HG03097 (cell line): Measurements from ENCODE around the gene COMMD6.
A peak's percentile ranks its signal among the peaks of the same experiment; 100 is the strongest.

Experiments used
- ATAC-seq: cut with Tn5 transposase; IDR thresholded peaks from one replicate; pipeline ENCODE4 v1.9.1; 2021; ENCODE audit not compliant: unreplicated experiment, low FRiP score

The COMMD6 gene

DNA sequence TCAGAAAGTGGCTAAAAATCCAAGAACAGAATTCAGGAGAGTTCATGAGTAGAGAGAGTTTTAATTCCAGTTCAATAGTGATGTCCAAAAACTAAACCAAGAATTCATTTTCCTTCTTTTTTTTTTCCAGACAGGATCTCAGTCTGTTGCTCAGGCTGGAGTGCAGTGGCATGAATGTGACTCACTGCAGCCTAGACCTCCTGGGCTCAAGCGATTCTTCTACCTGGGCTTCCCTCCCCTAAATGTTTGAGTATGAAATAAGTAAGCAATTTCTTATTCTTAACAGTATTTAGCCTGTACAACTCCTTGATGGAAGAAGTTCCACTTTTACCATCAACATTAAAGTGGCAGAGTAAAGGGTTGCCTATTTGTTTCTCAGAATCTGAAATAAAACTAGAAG is 3.8 kb downstream of the COMMD6 start:
- ATAC-seq: no peak

DNA sequence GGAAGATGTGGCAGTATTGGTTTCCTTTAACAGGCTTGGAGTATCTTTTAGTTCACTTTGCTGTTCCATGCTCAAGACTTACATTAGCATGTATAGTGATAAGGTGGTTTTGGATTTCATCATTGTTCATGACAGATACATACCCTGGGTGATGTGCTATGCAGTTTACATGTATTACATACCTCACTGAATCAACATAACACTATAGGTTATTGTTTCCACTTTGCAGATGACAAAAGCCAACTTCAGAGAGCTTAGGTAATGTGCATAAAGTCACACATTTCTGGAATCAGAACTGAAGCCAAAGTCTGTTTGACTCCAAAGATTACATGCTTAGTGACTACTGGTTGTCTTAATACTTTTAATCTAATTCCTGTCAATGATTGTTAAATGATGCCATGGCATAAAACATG is 7.1 kb downstream of the COMMD6 start:
- ATAC-seq: no peak

DNA sequence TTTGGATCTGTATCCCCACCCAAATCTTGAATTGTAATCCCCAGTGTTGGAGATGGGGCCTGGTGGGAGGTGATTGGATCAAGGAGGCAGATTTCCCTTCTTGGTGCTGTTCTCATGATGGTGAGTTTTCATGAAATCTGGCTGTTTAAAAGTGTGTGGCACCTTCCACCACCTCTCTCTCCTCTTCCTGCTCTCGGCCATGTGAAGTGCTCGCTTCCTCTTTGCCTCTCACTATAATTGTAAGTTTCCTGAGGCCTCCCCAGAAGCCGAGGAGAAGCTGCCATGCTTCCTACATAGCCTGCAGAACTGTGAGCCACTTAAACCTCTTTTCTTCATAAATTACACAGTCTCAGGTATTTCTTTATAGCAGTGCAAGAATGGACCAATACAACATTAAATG is 15.7 kb downstream of the COMMD6 start:
- ATAC-seq: no peak

DNA sequence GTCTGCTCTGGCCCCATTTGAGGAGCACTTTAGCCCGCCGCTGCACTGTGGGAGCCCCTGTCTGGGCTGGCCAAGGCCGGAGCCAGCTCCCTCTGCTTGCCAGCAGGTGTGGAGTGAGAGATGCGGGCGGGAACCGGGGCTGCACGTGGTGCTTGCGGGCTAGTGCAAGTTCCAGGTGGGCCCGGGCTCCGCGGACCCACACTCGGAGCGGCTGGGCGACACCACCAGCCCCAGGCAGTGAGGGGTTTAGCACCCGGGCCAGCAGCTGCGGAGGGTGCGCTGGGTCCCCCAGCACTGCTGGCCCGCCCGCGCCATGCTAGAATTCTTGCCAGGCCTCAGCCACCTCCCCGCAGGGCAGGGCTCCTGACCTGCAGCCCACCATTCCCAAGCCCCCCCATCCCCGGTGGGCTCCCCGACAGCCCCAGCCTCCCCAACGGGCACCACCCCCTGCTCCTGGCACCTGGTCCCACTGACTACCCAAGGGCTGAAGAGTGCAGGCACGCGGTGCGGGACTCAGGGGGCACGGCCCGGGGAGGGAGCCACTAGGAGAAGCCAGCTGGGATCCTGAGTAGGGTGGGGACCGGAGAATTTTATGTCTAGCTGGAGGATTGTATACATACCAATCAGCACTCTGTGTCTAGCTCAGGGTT is 19.1 kb downstream of the COMMD6 start:
- ATAC-seq: no peak

DNA sequence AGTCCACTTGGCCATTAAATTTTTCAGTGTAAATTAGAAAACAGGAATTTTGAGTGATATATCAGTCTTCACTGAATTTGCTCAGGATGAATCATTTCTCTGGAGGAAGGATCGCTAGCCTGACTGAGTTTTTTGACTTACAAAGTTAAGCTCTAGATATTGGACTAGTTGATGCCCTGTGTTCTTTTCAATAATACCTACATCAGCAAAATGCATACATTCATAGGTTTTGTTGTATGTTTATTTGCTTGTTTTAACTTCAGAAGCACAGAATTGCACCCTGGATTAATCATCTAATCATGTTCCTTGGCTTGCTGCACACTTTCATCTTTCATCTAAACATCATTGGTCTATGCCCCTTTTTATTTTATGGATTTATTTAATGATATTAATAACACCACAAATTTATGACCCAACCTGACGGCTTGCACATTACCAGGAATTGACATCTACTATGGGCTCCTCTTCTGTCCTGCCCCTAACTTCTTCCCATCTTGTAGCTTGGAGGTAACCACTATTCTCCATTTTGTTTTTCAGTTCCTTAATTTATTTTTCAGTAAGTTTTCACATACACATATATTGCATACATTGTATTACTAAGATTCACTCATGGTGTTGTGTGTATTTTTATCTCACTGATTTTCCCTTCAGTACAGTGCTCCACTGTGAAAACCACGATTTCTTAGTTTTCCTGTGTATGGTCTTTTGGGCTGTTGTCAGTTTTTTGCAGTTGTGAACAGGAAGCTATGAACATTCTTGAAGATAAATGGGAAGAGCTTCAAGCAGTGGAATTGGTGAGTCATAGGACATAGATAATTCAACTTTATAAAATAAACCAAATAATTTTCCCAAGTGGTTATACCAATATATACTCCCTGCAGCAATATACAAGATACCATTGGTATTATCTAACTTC is 23.3 kb downstream of the COMMD6 start:
- ATAC-seq: no peak

DNA sequence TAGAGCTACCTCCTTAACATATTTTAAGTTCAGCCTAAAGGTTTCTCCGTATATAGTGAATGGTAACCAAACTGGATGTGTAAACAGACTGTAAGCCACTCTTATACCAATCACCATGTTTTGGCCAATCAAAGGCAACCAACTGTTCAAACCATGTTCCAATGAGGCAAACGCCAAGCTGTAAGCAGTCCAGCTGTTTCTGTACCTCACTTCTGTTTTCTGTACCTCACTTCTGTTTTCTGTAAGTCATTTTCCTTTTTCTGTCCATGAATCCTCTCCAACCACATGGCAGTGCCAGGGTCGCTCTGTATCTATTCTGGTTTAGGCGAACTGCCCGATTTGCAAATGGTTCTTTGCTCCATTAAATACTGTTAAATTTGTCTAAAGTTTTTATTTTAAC is 24.4 kb downstream of the COMMD6 start:
- no peak for ATAC-seq

DNA sequence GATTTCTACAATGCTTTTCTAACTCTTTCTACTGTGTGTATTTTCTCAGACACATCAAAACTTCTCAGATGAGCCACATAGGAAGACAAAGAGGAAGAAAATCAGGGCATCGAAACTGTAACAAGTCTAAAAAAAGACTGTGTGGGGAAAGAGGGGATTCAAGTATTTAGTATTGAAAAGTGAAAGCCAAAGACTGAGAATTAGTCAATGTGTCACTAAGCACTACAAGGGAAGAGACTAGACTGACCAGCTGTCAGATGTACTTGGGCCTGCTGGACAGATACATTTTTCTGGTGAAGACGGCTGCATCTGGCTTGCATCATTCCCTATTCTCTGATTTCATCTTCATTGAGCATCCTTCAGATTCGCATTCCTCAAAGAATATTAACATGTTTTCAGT is 25.4 kb downstream of the COMMD6 start:
- ATAC-seq: peak; percentile 94

DNA sequence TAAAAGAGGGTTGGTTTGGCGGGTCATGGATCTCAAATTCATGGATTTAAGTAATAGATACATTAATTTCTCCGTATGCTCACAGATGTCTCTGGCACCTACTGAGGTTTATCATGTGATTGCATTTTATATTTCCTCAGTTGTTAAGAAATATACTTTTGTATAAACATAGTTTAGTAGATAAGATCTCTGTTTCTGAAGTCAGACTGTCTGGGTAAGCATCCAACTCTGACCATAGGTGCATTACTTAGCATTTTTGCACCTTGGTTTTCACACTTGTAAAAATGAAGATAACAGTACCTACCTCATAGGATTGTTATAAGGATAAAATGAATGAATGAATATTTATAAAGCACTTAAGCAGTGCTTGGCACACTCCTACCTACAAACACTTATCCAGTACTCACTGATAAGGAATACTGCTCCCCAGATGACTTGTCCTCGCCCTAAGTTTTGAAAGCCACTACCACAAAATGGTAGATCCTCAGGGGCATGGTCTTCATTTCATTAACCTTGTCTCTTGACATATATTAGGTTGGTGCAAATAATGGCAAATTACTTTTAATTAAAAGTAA is 26.5 kb downstream of the COMMD6 start:
- no peak for ATAC-seq

DNA sequence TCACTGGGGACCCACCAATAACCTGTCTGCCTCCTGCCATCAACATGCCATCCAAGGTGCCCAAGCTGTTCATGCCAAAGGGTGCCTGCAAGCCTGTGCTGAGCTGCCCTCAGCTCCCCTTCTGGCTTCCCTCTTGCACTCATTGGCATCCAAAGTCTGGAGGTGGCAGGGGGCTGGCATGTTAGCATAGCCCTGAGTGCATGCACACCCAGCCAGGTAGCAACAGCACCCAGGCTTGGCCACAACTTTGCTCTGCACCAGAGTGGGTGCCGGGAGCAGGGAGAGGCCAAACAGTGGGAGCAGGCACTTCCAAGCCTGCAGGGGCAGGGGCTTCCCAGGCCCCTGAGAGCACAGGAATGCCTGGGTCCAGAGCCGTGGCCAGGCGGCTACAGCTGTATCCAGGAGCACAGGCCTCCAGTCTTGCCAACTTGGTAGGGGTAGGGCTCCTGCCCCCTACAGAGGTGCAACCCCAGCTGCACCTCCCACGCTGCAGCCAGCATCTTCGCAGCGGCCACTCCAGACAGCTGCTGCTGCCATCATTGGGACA is 29.6 kb downstream of the COMMD6 start:
- ATAC-seq: no peak

DNA sequence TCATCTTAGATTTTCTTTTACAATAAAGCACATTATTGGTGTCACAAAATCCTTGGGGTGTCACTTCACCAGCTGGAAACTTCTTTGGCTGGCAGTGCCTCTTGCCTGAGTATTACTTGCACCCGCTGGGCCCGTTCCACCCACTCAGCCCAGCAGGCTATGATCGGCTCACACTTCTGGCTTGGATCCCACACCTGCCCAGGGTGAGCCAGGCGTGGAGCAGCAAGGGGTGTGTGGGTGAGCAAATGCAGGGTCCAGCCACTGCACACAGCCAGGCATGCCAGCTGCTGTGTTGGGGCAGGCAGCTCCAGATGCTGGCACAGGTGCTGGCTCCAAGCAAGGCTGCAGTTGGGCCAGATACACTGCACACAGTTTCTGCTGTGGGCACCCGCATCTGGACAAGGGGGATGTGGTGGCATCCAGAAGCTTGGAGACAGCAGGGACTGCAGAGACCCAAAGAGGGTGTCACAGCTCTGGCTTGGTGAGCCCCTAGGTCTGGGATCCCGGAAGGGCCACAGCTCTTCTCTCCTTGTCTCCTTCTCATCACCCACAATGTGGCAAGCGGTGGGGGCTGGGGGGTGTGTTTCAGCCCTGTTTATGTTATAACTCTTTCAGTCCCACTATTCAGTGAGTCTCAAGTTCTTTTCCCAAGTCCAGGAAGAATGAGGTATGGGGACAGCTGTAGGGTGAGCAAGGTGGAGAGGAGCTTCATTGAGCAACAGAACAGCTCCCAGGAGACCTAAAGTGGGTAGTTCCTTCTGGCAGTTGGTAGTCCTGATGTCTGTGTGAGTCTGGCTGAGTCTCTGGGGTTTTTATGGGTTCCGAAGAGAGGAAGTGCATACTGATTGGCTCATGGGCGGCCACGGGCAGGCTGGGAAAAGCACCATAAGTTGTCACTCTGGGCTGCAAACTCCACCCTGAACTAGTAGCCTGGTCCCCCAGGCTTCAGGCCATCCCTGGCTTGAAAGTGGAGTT is 30.3 kb downstream of the COMMD6 start:
- no peak for ATAC-seq

DNA sequence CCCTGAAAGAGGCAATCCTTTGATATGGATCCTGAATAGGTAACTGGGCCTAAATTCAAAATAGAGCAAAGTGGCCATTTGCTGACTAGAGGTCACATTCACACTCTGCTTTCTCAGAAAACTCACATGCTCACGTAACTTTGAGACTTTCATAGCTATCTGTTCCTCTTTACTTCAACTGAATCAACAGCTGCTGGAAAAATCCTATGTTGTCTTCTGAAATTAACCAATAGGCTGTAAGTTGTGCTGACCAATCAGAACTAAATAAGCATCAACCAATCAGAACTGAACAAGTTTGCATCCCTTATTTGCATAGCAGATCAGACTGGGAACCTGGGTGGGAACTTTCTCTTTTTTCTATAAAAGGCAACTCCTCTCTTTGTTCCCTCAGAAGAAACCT is 31.6 kb downstream of the COMMD6 start:
- no peak for ATAC-seq

DNA sequence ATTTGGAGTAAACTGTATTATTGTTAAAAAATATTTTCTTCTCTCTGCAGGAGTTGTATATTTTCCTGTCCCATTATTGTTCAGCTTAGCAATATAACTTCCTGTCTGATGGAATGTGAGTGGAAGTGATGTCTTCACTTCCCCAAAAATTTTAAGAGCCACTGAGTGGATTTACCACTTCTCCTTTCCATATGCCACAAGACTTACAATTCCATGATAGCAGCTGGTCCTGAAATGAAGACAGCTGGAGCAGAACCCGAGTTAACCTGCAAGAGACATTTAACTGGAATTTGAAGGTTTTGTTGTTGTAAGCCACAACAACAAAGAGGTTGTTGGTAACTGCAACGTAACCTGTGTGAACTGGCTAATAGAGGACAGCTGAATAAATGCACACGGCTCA is 32.3 kb downstream of the COMMD6 start:
- no peak for ATAC-seq

DNA sequence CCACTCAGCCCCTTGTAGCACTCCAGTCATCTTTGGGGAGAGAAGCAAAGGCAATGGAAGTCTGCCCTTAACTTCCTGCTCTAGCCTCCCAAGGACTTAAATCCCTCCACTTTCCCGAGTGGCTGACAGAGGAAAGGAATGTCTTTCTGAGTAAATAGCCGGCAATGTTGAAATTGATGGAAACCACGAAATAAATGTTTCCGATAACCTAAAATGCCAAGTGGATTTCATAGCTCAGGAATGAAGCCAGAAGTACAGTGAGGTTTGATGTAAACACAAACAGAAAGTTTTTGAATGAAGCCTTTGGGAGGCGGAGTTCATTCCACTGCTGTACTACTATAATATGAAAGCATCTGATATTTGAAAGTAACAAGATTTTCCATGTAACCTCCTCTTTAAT is 41.7 kb downstream of the COMMD6 start:
- no peak for ATAC-seq

DNA sequence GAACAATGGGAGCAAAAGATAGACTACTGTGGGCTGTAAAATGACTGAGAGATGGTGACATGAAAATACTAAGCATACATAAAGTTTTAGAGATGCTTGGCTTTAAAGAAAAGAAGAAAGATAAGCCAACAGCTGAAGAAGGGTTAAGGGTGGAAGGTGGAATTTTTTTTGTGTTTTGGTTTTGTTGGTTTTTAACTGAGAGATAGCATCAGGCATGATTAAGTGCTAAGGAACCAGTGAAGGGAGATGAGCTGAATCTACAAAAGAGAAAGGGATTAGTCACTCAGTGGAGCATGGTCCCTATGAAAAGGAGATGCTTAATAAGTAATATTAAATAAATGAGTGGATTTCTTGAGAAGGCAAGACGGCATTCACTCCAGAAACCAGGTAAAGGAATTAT is 43.1 kb downstream of the COMMD6 start:
- ATAC-seq: no peak

DNA sequence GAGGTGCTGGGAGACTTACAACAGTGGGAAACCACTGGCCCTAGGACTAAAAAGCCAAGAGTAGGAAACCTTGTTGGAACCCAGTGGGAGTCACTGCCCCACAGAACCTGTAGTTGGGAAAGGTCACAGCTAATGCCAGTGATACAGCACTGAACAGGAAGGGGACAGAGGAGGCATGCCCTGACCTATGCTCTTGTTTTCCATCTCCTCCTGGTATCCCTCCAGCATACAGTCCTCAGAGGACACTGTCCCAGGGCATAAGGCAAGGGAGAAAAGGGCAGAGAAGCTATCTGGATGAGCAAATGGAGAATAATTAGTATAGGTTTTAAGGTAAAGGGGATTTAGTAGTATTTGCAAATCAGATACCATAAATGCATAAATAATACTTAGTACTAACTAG is 44.5 kb downstream of the COMMD6 start:
- ATAC-seq: no peak

DNA sequence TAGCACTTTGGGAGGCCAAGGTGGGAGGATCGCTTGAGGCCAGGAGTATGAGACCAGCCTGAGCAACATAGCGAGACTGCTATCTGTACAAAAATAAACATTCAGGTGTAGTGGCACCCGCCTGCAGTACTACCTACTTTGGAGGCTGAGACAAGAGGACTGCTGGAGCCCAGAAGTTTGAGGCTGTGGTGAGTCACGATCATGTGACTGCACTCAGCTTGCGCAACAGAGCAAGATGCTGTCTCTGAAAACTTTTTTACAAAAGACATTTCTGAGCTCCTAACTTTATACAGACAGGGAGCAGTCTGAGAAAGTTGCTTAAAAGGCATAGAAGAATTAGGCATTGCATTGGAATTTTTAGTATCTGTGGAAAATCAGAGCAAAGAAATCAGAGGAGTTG is 45.3 kb downstream of the COMMD6 start:
- ATAC-seq: no peak

DNA sequence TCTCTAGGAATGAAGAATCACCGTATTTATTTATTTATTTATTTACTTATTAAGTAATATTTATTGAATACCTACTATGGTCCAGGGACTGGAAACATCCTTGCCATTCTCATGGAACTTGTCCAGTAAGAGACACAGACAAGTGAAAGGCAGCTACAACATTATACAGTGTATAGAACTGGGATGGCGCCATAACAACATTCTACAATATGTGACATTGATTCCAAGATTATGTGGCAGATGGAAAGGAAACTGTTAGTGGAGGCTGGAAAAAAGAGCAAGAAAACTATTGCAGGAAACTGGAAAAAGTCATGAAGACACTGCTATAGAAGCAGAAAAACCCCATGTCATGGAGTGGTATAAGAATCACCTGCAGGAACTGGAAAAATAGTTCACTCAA is 46.3 kb downstream of the COMMD6 start:
- no peak for ATAC-seq

DNA sequence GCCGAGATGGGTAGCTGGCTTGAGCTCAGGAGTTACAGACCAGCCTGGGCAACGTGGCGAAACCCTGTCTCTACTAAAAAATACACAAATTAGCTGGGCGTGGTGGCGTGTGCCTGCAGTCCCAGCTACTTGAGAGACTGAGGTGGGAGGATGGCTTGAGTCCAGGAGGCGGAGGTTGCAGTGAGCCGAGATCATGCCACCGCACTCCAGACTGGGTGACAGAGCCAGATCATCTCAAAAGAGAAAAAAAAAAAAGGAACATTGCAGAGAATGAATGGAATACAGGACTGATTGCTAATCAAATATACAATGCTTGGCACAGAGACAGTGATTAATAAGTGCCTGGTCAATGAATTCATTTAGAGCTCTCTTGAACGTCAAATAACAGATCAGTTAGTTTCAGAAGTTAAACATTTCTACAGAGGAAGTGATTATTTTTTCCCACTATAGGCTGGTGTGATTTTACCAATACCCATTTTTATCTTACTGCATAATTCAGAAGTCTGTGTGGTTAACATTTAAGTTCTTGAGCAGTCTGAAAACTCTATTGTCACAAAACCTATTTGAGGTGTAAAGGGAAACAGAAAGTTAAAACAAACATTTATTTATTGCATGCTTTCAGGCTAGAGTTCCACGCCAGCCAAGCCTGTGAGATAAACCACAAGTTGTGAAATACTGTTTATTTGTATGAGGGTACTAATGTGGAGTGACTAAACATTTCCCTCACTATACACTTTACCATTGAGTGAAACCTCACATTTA is 48.0 kb downstream of the COMMD6 start:
- peak; percentile 91 for ATAC-seq

DNA sequence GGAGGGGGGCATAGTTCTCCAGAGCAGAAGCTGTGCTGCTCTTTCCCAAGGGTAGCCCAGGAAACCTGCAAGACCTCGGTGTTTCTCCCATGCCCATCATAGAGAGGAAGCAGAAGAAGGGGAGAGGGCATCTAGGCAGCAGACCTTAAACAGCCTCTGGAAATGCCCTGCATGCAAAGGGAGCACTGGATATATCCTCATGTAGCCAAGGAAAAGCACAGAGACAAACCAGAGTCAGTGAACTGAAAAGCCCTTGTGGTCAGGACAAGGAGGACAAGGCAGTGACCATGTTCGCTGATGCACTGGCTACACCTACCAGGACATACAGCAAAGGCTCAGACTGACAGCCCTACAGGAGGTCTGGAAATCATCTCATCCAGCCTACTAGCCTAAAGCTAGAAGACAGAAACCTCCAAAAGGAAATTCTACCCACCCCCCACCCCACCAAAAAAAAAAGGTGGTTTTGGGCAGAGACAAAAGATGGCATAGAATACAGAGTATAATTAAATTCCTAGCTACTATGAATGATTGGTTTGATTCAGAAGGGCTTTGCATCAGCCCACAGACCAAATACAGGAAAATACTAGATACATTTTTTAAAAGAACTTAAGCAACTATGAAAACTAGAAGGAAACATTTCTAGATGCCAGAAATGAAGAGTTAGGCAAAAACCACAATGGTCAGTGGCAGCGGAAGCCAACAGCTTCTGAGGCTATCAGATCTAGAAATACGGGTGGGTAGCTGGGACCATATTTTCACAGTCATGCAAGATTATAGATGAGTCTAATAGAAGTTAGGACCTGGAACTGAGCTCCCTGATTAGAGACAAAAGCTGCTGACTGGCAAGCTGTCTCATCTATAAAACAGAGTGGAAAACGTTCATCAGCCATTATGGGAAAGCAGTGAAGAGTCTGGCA is 51.2 kb downstream of the COMMD6 start:
- no peak for ATAC-seq
